BLaER1 (cell line): Measurements from ENCODE around the gene MAST2.

Source experiments
- H3K27ac ChIP-seq: shearing (Covaris generic); formaldehyde crosslinking; 2 replicates; pipeline ENCODE4 v1.8.1; 2022
- H3K27me3 ChIP-seq: shearing (Covaris generic); formaldehyde crosslinking; 2 replicates; pipeline ENCODE4 v1.8.1; 2022
- H3K36me3 ChIP-seq: shearing (Covaris generic); formaldehyde crosslinking; 2 replicates; pipeline ENCODE4 v1.8.1; 2022
- H3K4me1 ChIP-seq: shearing (Covaris generic); formaldehyde crosslinking; 2 replicates; pipeline ENCODE4 v1.8.1; 2022
- H3K4me2 ChIP-seq: shearing (Covaris generic); formaldehyde crosslinking; 2 replicates; pipeline ENCODE4 v1.8.1; 2022
- H3K4me3 ChIP-seq: shearing (Covaris generic); formaldehyde crosslinking; 2 replicates; pipeline ENCODE4 v1.8.1; 2022
- H3K9ac ChIP-seq: shearing (Covaris generic); formaldehyde crosslinking; 2 replicates; pipeline ENCODE4 v1.8.1; 2022
- H3K9me3 ChIP-seq: shearing (Covaris generic); formaldehyde crosslinking; 2 replicates; pipeline ENCODE4 v1.8.1; 2022
- H4K20me1 ChIP-seq: shearing (Covaris generic); formaldehyde crosslinking; 2 replicates; pipeline ENCODE4 v1.8.1; 2022
- Cebpa-rat ChIP-seq: shearing (Covaris generic); IDR thresholded peaks from 2 replicates; pipeline ENCODE4 v1.8.1; 2022

The MAST2 gene

GRCh38 chr1:45806129-45806528, 2.7 kb downstream of the MAST2 start:
- Histone ChIP-seq H3K4me3 (no peak overlapping the region), H4K20me1 (peaks cover 20% of the 10 kb centered on the region; the same call in 1 of the 2 replicates), H3K27me3 (no peaks in the 10 kb centered on the region), H3K27ac (no peak overlapping the region), H3K4me1 (peaks cover 25% of the 10 kb centered on the region), H3K9me3 (no peaks in the 10 kb centered on the region), H3K4me2 (no peak overlapping the region), H3K9ac (no peak overlapping the region), H3K36me3 (peaks cover 16% of the 10 kb centered on the region)
- no peak for TF ChIP-seq Cebpa-rat

GRCh38 chr1:45809761-45810160, 6.3 kb downstream of the MAST2 start:
- H3K27ac ChIP-seq = no peak overlapping the region
- peaks cover 34% of the 10 kb centered on the region for H3K36me3 ChIP-seq
- no peak overlapping the region for H3K4me2 ChIP-seq
- no peaks in the 10 kb centered on the region for H3K9me3 ChIP-seq
- H3K27me3 ChIP-seq = no peaks in the 10 kb centered on the region
- H3K4me1 ChIP-seq = peaks cover 8% of the 10 kb centered on the region
- no peak for TF ChIP-seq Cebpa-rat
- no peak overlapping the region for H3K4me3 ChIP-seq
- H4K20me1 ChIP-seq = peaks cover 14% of the 10 kb centered on the region; the same call in 1 of the 2 replicates
- H3K9ac ChIP-seq = no peak overlapping the region

GRCh38 chr1:45814776-45815175, 11.4 kb downstream of the MAST2 start:
- Histone ChIP-seq H3K4me2 (no peak overlapping the region), H3K4me3 (no peak overlapping the region), H4K20me1 (no peaks in the 10 kb centered on the region), H3K36me3 (peaks cover 48% of the 10 kb centered on the region), H3K27ac (no peak overlapping the region), H3K9me3 (peaks cover 24% of the 10 kb centered on the region), H3K4me1 (0 out of 2 replicates have a peak, but pooled peaks cover under 1% of the 10 kb centered on the region), H3K27me3 (no peaks in the 10 kb centered on the region), H3K9ac (no peak overlapping the region)
- TF ChIP-seq Cebpa-rat = no peak

- no peaks in the 10 kb centered on the region for H3K27me3 ChIP-seq
- no peak for TF ChIP-seq Cebpa-rat
- H3K4me2 ChIP-seq = no peak overlapping the region
- no peak overlapping the region for H3K9ac ChIP-seq
- H3K4me3 ChIP-seq = no peak overlapping the region
- H3K4me1 ChIP-seq = 0 out of 2 replicates have a peak, but pooled peaks cover 6% of the 10 kb centered on the region
- H3K36me3 ChIP-seq = peaks cover 49% of the 10 kb centered on the region
- H3K9me3 ChIP-seq = peaks cover 30% of the 10 kb centered on the region
- no peaks in the 10 kb centered on the region for H4K20me1 ChIP-seq
- H3K27ac ChIP-seq = no peak overlapping the region
Observed at GRCh38 chr1:45815667-45816458, 12.5 kb downstream of the MAST2 start.

GRCh38 chr1:45820173-45820572, 16.8 kb downstream of the MAST2 start:
- H3K4me3 ChIP-seq = no peak overlapping the region
- no peak for TF ChIP-seq Cebpa-rat
- H3K36me3 ChIP-seq = peaks cover 48% of the 10 kb centered on the region
- H3K4me2 ChIP-seq = no peak overlapping the region
- H3K27me3 ChIP-seq = no peaks in the 10 kb centered on the region
- H3K27ac ChIP-seq = no peak overlapping the region
- no peaks in the 10 kb centered on the region for H4K20me1 ChIP-seq
- peaks cover 37% of the 10 kb centered on the region for H3K9me3 ChIP-seq
- H3K4me1 ChIP-seq = peaks cover 11% of the 10 kb centered on the region; the same call in 1 of the 2 replicates
- no peak overlapping the region for H3K9ac ChIP-seq

- no peak for TF ChIP-seq Cebpa-rat
- H3K4me3 ChIP-seq = no peak overlapping the region
- H3K27ac ChIP-seq = no peak overlapping the region
- H3K4me2 ChIP-seq = no peak overlapping the region
- H3K9ac ChIP-seq = no peak overlapping the region
- H3K36me3 ChIP-seq = peaks cover 48% of the 10 kb centered on the region
- no peaks in the 10 kb centered on the region for H3K27me3 ChIP-seq
- peaks cover 35% of the 10 kb centered on the region for H3K9me3 ChIP-seq
- H3K4me1 ChIP-seq = peaks cover 11% of the 10 kb centered on the region; the same call in 1 of the 2 replicates
- no peaks in the 10 kb centered on the region for H4K20me1 ChIP-seq
Observed at GRCh38 chr1:45820788-45821187, 17.4 kb downstream of the MAST2 start.

- Histone ChIP-seq H3K9ac (no peak overlapping the region), H3K27ac (no peak overlapping the region), H3K36me3 (peaks cover 50% of the 10 kb centered on the region), H3K4me2 (no peak overlapping the region), H4K20me1 (no peaks in the 10 kb centered on the region), H3K27me3 (no peaks in the 10 kb centered on the region), H3K4me3 (no peak overlapping the region), H3K4me1 (peaks cover 11% of the 10 kb centered on the region; the same call in 1 of the 2 replicates), H3K9me3 (peaks cover 32% of the 10 kb centered on the region)
- TF ChIP-seq Cebpa-rat = no peak
Observed at GRCh38 chr1:45822644-45823043, 19.2 kb downstream of the MAST2 start.

GRCh38 chr1:45824607-45825006, 21.2 kb downstream of the MAST2 start:
- Histone ChIP-seq H3K36me3 (peaks cover 52% of the 10 kb centered on the region), H3K4me1 (peaks cover 11% of the 10 kb centered on the region; the same call in 1 of the 2 replicates), H3K4me3 (no peak overlapping the region), H3K9ac (no peak overlapping the region), H3K4me2 (no peak overlapping the region), H3K27ac (no peak overlapping the region), H4K20me1 (no peaks in the 10 kb centered on the region), H3K27me3 (no peaks in the 10 kb centered on the region), H3K9me3 (peaks cover 15% of the 10 kb centered on the region)
- TF ChIP-seq Cebpa-rat = no peak

- Histone ChIP-seq H3K4me1 (peaks cover 5% of the 10 kb centered on the region; the same call in 1 of the 2 replicates), H3K27ac (no peak overlapping the region), H3K27me3 (no peaks in the 10 kb centered on the region)
Observed at GRCh38 chr1:45827256-45827655, 23.8 kb downstream of the MAST2 start.

GRCh38 chr1:45828841-45829240, 25.4 kb downstream of the MAST2 start:
- Histone ChIP-seq H3K36me3 (peaks cover 73% of the 10 kb centered on the region), H3K27me3 (no peaks in the 10 kb centered on the region)
- TF ChIP-seq Cebpa-rat = no peak

More at GRCh38 chr1:45827256-45827655, 23.8 kb downstream of the MAST2 start:
- no peak for TF ChIP-seq Cebpa-rat
- Histone ChIP-seq H3K9ac (no peak overlapping the region), H3K9me3 (no peaks in the 10 kb centered on the region), H3K4me2 (no peak overlapping the region), H3K36me3 (peaks cover 66% of the 10 kb centered on the region), H3K4me3 (no peak overlapping the region), H4K20me1 (no peaks in the 10 kb centered on the region)

More at GRCh38 chr1:45828841-45829240, 25.4 kb downstream of the MAST2 start:
- Histone ChIP-seq H3K27ac (no peak overlapping the region), H3K4me1 (no peaks in the 10 kb centered on the region), H4K20me1 (no peaks in the 10 kb centered on the region), H3K9me3 (no peaks in the 10 kb centered on the region), H3K4me3 (no peak overlapping the region), H3K9ac (no peak overlapping the region), H3K4me2 (no peak overlapping the region)
